Measurements from ENCODE around the gene SEC14L5.
A peak's percentile ranks its signal among the peaks of the same experiment; 100 is the strongest.

SEC14L5 gene

DNA sequence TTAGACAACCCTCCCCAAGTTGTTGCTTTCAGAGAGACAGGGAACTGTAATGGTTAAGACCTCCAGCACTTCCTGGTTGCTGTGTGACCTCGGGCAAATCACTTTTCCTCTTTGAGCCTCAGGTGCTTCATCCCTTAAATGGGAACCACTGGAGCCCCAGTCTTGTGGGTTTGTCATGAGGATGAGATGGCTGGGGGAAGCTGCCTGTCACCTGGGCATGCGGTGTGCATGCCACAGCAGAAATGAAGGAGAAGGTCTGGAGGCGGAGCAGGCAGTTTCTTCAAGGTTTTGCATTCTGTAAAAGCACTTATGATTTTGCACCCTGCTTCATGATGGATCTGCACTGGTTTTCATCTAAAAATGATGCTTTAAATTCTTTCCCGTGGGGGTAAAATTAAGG is 53.5 kb downstream of the SEC14L5 start:
- FAIRE-seq (no peak), DNase-seq (ENCODE audit: low spot score) (no peak)

DNA sequence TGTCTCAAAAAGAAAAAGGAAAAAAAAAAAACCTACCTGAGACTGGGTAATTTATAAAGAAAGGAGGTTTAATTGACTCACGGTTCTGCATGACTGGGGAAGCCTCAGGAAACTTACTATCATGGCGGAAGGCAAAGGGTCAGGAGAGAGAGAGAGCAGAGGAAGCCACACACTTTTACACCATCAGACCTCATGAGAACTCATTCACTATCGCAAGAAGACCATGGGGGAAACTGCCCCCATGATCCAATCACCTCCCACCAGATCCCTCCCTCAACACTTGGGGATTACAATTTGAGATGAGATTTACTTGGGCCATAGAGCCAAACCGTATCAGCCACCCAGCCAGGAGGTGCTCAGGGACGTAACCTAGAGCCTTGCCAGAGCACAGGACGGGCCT is 54.8 kb downstream of the SEC14L5 start:
- DNase-seq (ENCODE audit: low spot score): no peak
- FAIRE-seq: no peak

DNA sequence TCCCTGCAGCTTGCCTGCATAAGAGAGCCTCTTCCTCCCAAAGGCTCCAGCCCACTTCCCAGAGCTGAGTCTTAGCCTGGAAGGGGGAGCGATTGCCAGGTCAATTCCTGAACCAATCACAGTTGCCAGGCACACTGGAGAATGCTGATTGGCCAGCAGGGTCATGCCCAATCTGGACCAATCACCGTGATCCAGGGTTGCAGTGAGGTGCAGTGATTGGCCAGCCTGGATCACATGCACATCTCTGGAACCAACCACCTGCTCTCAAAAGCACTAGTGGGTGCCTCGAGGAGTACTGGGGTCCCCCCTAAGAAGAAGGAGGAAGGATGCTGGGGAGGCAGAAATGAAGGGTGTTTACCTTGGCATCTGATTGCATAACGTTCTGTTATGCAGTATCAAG is 57.2 kb downstream of the SEC14L5 start:
- DNase-seq (ENCODE audit: low spot score) (no peak), FAIRE-seq (no peak)

DNA sequence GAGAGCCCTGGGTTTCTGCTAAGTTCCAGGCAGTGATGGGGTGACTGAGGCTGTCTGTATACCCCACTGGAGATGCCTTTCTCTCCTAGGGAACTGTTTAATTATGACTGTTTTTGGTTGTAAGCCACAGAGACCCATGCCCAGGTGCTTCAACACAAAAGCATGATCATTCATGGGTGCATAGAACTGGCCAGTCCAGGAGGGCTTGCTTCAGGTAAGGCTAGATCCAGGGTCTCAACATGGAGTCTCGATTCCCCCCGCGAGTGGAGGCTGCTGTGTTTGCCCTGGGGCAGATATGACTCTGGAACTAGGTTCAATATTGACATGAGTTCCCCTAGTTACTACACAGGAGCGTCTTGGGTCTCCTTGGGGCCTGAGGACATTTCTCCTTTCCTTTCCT is 57.8 kb downstream of the SEC14L5 start:
- DNase-seq (ENCODE audit: low spot score) (no peak), FAIRE-seq (no peak)

DNA sequence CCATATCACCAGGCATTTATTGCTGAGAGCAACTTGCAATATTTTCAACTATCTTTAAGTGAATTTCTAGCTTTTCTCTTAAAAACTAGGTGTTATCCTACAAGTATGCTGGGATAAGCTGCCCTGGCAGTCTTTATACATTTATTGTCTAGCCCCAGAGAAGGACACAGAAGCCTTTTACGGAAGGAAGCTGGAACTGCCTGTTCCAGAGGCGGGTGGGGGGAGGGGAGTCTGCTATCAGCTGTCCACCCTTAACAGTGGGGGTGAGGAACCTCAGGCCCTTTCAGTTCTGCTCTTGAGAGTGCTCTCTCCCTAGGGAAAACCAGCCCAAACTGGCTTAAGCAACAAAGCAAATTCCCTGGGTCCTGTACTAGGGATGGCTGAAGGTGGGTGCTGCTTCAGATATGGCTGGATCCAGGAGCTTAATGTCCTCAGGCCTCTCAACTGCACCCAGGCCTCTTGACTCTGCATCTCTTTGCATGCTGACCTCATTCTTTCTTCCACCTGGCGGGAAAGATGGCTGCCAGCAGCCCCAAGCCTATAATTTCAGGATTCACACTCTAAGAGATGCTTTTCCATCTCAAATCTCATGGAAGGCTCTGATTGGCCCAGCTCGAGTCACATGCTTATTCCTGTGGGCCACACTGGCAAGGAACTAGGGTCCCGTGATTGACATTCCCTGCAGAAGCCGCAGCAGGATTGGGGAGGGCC is 59.0 kb downstream of the SEC14L5 start:
- FAIRE-seq: no peak
- no peak for DNase-seq (ENCODE audit: low spot score)

DNA sequence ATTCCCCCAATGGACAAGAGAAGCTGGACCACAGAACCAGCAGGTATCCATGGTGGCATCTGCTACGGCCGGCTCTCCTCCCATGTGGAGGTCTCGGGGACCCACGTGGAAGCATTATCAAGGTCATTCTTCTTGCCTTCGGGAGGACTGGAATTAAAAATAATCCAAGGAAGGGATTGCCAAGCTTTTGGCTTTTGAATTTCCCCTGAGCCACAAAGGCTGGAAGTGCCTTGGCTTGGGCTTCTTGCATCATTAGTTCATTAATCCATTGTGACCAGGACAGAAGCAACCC is 59.5 kb downstream of the SEC14L5 start:
- FAIRE-seq (no peak), DNase-seq (ENCODE audit: low spot score) (no peak)

DNA sequence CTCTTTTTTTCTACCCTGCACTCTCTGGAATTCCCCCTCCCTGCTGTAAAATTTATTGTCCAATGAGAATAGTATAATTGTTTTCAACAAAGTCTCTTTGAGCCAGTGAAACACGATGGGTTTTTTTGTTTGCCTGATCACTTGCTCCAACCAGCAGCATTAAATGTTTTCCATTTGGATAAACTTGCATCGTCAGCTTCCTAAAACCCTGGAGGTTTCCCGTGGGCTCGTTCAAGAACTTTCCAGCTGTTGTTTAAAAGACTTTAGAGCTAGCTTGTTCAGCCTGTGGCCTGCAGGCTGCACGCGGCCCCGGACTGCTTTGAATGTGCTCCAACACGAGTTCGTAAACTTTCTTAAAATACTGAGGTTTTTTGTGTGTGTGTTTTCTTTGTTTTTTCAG is 60.7 kb downstream of the SEC14L5 start:
- FAIRE-seq: no peak
- no peak for DNase-seq (ENCODE audit: low spot score)

DNA sequence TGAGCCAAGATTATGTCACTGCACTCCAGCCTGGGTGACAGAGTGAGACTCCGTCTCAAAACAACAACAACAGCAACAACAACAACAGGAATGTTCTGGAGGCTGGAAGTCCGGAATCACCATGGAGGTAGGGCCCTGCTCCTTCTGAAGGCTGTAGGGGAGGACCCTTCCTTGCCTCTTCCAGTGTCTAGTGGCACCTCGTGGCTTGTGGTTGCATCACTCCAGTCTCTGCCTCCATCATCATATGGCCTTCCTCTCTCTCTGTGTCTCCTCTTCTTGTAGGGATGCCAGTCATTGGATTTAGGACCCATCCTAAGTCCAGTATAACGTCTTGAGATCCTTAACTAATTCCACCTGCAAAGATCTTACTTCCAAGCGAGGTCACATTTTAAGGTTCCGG is 61.6 kb downstream of the SEC14L5 start:
- DNase-seq (ENCODE audit: low spot score): no peak
- FAIRE-seq: no peak

DNA sequence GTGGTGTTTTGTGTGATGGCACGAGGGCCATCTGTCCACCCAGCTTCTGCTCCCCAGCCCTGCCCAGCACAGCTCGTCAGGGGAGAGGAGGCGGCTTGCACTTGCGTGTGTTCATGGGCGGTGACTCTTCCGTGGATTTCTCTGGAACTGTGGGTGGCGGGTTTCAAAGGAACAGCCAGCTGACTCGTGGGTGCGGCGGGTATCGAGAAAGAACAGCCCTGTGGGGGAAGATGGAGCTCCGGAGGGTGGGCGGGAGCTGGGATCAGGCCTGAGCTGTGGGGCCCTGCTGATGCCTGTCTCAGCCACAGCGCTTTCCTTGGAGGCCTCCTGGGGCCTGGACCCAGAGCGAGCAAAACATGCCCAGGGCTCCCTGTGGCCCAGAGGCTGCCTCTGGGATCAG is 62.4 kb downstream of the SEC14L5 start:
- no peak for FAIRE-seq
- DNase-seq (ENCODE audit: low spot score): no peak

DNA sequence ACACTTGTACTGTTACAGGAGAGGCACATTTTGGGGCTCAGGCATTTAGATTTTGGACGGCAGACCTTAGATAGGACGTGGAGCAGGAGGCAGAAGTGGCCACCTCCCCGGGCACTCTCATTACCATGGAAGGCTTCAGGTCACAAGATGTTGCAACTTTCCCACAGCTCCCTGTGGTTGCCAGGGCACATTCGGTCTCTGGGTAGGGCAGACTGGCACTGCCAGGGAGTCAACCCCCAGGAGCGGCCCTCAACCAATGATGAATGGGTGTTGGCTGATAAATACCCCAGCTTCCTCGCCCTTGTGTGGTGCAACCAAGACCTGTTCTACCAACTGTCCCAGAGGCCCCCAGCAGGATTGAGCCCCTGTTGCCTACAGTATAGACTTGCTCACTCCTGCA is 64.4 kb downstream of the SEC14L5 start:
- FAIRE-seq: no peak
- no peak for DNase-seq (ENCODE audit: low spot score)

DNA sequence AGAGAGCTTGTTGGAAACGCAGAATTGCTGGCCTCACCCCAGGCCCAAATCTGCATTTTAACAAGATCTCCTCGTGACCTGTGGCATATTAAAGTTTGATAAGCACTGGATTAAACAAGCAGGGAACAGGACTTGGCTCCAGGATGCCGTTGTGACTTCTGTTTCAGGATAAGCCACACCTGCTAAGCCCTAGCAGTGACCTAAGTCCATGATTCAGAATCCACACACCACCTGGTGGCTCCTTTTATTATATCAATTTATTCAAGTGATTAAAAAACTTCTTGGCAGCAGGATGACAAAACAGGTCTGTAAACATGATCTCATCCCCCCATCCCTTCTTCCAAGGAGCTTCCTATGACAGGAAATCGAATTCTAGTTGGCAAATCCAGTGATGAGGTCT is 66.5 kb downstream of the SEC14L5 start:
- peak; percentile 59 for DNase-seq (ENCODE audit: low spot score)

DNA sequence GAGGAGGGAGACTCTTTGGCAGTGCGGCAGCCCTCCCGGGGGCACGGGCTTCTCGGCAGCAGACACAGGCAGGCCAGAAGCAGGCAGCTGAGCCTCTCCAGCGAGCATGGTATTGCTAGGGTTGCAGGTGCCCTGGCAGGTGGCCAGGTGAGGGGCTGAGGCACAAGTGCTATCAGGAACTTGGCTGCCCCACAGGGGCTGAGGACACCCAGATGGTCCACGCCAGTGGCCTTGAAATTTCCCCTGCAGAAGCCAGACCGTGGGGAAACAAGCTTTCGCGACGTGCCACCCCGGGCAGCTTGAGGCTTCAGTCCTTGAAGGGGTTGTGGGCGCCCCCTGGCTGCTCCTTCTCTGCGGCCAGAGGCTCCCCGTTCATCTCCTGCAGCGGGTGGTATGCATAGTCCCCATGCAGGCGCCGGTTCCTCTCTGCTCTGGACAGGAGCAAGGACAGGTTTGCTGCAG is 67.1 kb downstream of the SEC14L5 start:
- DNase-seq (ENCODE audit: low spot score) (no peak), FAIRE-seq (no peak)

More for the DNA sequence above, 66.5 kb downstream of the SEC14L5 start:
- no peak for FAIRE-seq

DNA sequence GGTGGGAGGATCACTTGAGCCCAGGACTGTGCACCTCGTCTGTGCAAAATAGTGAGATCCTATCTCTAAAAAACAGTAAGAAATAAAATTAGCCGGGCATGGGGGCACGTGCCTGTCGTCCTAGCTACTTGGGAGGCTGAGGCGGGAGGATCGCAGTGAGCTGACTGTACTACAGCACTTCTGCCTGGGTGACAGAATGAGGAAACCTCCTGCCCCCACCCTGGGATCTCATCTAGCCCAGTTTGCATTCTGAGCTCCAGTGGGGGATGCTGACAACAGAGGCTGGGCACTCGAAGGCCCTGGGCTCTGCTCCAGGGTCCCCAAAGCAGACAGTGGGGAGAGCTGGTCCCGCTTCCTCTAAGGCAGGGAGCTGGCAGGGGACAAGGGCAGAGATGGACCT is 68.5 kb downstream of the SEC14L5 start:
- DNase-seq (ENCODE audit: low spot score): no peak
- FAIRE-seq: no peak

DNA sequence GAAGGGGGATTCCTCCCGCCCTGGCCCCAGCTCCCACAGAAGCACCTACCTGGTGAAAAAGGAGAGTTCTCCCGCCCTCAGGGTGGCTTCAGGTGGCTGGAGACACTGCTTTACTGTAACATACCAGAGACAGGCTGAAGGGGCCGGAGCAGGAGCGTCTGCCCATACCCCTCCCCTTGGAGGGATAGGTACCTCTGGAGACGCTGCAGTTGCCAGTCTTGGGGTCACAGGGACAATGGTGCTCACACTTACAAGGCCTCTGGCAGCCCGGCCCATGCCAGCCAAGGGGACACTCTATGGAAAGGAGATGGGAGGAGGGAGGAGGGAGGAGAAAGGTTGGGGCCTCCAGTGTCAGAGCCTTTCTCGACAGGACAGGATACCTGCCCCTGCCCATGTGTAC is 69.0 kb downstream of the SEC14L5 start:
- DNase-seq (ENCODE audit: low spot score) (no peak), FAIRE-seq (no peak)

DNA sequence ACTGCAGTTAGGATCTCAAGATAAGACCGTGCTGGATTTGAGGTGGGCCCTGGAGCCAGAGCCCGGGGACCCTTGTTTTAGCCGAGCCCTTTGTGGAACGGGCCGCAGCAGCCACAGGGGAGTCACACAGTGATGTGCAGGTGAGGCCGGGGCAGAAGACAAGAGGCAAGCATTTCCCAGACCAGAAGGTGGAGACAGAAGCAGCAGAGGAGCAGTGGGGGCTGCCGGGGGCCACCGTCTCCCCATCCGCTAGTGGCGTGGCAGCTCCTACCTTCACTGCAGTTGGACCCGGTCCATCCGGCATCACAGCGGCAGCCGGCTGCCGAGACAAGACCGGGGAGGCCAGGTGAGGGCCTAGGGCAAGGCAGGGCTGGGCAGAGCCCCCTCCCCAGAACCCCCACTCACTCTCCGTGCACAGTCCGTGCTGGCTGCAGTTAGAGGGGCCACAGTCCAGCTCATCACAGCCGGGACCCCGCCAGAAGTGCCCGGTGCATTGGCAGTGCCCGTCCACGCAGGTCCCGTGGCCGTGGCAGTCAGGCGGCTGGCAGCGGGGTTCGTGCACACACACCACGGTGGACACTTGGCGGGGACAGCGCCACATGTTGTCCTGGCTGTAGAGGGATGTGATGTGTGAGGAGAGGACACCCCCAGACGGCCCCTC is 69.6 kb downstream of the SEC14L5 start:
- DNase-seq (ENCODE audit: low spot score) (no peak), FAIRE-seq (no peak)

DNA sequence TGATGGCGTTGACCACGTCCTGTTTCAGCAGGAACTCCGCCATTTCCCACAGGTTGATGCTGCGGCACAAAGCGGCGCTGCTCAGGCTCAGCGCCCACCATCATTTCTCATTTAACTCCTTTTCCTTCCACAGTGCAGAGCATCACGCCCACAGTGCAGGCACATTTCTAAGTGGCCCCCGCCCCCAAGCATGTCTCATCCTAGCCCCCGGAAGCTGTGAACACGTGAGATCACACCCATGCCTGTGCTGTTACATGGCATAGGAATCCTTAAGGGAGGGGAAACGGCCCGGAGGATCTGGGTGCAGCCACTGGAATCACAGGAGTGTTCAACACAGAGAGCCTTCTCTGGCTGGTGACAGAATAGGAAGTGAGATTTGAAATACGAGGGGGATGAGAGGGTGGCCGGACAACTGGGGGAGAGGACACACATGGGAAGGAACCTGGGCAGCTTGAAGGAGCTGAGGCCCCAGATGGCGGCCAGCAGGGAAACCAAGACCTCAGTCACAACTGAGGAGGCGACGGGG is 70.9 kb downstream of the SEC14L5 start:
- FAIRE-seq (no peak), DNase-seq (ENCODE audit: low spot score) (no peak)

DNA sequence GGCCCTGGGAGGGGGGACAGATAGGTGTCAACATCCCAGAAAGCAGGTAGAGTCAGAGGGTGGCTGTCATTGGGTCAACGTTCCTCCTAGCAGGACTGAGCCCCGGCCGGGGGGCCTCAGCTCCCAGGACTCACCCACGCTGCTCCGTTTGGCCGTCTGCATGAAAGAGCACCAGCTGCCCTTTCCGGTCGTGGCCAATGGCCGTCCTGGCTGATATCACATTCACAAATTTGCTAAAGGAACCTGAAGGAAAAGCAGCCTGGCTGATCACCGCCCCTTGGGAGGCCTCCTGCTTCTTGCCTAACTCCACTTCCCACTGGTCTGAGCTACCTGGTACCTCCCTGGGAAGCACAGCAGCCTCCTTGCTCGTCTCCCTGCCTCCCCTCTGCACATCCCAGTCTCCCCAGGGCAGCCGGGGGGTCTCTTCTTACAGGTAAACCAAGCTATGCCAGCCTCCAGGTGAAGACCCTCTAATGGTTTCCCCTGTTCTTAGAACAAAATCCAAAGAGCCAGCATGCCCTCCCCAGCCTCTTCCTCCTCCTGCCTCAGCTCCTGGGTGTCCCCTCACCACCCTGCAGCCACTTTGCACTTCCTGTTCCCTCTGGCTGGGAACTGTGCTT is 72.2 kb downstream of the SEC14L5 start:
- DNase-seq (ENCODE audit: low spot score): no peak
- no peak for FAIRE-seq

DNA sequence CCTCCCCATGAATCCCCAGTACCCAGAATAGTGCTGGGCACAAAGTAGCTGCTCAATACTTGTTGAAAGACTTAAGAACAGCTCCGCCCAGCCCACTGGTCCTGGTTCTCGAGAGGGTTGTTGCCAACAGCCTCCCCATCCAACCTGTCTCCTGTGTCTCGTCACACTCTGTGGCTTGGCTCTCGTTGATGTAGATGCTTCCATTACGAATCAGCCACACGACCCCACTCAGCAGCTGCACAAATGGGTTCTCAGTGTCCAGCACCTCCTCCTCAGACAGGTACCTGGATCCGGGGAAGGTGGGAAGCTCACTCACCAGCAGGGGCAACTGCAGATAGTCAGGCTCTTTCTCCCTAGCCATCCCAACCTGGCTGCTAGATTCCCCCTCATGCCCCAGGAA is 73.5 kb downstream of the SEC14L5 start:
- DNase-seq (ENCODE audit: low spot score): no peak
- FAIRE-seq: no peak

DNA sequence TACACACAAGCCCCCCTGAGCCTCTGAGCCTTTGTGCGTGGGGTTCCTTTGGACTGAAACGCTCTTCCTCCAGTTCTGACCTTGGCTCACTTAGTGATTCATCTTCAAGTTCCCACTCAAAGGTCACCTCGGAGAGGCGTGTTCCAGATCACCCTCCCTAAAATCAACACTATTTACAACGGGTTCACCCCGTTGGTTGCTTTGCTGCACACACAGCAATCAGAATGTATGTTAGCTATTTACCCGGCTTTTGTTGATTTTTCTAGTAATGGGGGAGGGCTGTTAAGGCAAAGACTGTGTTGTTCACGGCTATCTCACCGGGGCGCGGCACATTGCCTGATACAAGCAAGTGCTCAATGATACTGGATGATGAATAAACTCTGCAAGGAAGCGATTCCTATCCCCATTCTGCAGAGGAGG is 74.6 kb downstream of the SEC14L5 start:
- FAIRE-seq (no peak), DNase-seq (ENCODE audit: low spot score) (no peak)

DNA sequence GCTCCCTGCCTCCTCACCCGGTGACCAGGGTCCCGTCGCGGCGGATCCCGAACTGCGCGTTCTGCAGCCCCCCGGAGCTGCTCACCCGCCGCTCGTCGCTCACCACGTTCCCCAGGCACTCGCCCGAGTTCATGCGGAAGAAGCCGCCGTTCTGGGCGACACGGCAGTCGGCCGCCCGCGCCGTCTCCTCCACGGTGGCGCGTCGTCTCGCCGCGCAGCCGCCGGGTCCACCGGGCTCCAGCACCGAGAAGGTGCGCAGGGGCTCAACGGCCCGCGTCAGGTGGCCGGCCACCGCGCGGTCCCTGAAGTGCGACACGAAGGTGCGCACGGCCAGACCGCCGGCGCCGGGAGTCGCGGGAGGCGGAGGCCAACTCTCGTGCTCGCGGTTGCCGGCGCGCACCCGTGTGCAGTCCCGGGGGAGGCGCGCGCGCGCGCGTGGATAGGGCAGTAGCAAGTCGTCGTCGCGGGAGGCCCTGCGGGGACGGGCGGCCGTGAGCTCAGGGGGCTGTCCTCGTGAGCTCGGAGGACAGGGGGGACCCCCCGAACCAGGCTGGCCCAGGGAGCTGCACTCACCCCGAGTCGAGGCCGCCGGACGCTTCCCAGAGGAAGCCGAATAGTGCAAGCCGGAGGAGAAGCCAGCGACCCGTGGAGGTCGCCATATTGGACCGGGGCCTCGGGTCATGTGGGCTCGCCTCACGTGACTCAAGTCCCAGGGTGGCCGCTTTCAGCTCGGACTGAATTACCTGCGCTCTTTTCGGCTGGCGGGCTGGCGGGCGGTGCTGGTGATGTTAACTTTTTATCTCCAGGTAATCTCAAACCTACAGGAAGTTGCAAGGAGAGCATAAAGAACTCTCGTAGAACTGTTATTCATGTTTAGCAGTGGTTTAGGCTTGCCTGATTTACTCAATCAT is 75.4 kb downstream of the SEC14L5 start, which contains the start of gene NAGPA:
NAGPA (minus strand) TSS at position 680 of the 911 bp plus-strand sequence; CDS start at position 659, 21 bp downstream.
- DNase-seq (ENCODE audit: low spot score) (peak; percentile 91), FAIRE-seq (peak; percentile 74)

DNA sequence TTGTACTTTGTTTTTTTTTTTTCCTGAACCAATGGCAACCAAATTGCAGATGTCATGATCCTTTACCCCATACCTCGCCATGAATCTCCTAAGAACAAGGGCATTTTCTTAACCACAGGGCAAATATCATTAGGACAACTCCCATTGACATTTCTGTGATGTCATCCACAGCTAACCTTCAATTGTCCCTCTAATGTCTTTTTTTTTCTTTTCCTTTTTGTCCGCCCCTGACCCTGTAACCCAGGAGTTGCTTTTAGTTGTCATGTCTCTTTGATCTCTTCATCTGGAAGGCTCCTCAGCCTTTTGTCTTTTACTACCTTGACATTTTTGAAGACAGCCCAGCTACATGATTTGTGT is 76.0 kb downstream of the SEC14L5 start:
- FAIRE-seq (no peak), DNase-seq (ENCODE audit: low spot score) (no peak)

DNA sequence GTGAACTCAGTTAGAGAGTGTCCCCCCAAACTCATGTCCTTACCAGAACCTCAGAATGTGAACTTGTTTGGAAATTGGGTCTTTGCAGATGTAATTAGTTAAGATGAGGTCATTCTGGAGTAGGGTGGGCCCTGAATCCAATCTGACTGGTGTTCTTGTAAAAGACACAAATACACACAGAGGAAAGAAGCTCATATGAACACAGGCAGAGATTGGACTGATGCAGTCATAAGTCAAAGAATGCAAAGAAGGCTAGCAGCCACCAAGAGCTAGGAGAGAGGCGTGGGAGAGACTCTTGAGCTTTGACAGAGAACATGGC is 77.7 kb downstream of the SEC14L5 start:
- DNase-seq (ENCODE audit: low spot score) (no peak), FAIRE-seq (no peak)

All from urothelium cell line (cell line).